GM19240 (cell line): Measurements from ENCODE around the gene PDIA6.

Experiments
- DNase-seq: peaks from one replicate; pipeline ENCODE4 v3.0.0; 2011; ENCODE audit warnings: low spot score; ENCODE audit not compliant: insufficient read length

PDIA6 gene

GRCh38 chr2:10764896-10765295 is 47.7 kb downstream of the PDIA6 start:
- DNase-seq = no peak

DNA sequence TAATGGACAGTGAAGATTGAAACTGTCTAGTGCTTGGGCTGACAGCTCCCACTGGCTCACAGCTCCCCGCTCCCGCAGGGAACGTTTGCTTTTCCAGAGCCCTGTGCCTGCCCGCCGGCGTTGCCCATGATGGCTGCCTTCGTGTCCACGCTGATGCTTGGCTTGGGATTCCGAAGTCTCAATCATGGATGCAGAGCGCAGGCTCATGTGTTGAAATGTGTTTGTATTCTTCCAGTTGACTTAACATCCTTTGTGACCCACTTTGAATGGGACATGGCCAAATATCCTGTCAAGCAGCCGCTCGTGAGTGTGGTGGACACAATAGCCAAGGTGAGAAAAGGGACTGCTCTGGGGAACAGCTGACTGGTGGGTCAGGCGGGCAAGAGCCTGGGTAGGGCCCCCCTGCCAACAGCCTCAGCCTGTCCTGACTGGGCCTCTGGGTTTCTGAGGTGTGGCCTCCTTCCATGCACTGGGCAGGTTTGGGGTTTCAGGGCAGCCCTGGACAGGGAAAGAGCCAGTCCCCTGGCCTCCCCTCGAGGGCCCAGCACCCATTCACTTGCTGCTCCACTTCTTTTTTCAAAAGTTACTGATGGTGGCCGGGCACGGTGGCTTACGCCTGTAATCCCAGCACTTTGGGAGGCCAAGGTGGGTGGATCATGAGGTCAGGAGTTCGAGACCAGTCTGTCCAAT is 48.3 kb downstream of the PDIA6 start:
- no peak for DNase-seq

GRCh38 chr2:10763461-10763800 is 49.2 kb downstream of the PDIA6 start:
- no peak for DNase-seq

DNA sequence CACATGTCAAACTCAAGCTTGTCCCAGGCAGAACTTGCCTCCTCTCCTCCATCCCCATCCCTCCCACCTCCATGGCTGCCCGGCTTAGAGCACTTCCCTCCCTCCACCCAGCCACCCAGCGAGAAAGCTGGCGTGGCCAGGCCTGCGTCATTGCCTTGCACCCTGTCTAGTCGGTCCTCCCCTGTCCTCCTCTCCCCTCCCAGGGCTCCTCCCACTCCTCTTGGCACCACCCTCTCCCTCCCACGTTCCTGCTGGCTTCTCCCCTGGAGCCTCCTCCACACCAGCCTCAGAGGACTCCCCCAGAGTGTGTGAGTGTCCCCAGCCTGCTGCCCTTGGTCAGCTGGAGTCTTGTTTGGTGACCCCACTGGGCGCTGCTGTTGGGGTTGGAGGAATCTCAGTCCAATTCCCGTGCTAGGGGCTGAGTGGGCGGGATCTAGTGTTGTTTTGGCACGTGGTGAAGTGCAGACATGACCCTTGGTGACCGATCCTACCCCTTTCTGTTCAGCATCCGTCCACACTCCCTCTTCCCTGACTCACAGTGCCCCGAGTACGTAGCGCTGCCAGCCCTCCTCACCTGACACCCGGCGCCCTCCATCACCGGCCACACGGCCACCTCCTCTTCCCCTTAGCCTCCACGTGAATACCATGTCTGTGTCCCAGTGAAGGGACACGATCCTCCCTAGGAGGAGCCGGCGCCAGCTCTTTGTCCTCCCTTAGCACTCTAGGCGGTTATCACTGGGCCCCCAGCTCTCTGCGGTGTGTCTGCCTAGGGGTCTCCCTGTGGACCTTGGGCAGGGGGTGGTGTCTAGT is 49.7 kb downstream of the PDIA6 start:
- no peak for DNase-seq

DNA sequence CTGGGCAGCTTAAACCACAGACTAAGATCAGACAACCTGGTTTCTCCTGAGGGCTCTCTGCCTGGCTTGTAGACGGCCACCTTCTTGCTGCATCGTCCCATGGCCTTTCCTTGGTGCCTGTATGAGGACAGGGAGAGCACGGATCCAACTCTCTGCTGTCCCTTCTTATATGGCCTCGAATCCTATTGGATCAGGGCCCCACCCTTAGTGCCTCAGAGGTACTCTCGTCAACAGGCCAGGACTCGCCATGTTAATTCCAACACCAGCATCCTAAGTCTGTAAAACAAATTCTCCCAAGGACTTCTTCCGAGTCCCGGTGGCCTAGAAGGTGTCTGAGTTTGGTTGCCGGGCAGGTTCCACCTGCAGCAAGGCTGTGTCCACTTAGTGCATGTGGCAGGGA is 51.0 kb downstream of the PDIA6 start:
- DNase-seq = no peak

- no peak for DNase-seq
Measured at GRCh38 chr2:10760794-10761504, 51.6 kb downstream of the PDIA6 start.

- no peak for DNase-seq
Measured at GRCh38 chr2:10759151-10759714, 53.4 kb downstream of the PDIA6 start.

GRCh38 chr2:10757814-10758286 is 54.7 kb downstream of the PDIA6 start:
- DNase-seq = no peak

DNA sequence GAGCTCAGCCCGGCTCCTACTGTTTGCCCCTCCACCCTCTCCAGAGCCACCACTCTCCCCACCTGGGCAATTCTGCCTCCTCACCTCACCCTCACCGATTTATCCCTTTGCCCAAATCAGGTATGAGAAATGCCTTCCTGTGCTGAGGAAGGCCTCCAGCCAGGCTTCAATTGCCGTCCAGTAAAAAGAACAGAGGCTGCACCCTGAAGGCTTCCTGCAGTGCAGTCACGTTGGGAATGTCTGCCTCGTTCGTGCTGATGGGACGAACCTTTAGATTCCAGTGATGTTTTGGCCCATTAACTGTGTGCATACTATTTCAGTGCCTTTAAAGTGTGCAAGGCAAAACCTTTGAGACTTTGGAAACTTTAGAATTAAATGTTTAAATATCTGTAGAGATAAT is 57.0 kb downstream of the PDIA6 start:
- no peak for DNase-seq

DNA sequence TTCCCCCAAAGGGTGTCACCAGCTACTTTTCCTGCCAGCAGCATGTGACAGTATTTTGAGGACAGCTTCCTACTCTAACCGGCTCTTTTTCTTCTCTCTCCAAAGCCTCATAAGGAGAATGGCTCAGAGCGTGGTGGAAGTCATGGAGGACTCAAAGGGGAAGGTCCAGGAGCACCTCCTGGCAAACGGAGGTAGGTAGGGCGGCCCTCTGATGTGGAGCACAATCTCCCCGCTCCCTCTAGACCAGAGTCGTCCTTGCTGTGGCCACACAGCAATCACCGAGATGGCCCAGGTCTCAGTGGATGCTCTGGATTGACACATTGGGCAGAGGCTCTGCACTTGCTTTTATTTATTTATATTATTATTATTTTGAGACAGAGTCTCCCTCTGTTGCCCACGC is 58.7 kb downstream of the PDIA6 start:
- DNase-seq = no peak

- DNase-seq = no peak
Measured at GRCh38 chr2:10753156-10753555, 59.4 kb downstream of the PDIA6 start.

- no peak for DNase-seq
Measured at GRCh38 chr2:10752236-10752635, 60.3 kb downstream of the PDIA6 start.

GRCh38 chr2:10750610-10751009 is 62.0 kb downstream of the PDIA6 start:
- DNase-seq = no peak

GRCh38 chr2:10742666-10743065 is 69.9 kb downstream of the PDIA6 start:
- no peak for DNase-seq

DNA sequence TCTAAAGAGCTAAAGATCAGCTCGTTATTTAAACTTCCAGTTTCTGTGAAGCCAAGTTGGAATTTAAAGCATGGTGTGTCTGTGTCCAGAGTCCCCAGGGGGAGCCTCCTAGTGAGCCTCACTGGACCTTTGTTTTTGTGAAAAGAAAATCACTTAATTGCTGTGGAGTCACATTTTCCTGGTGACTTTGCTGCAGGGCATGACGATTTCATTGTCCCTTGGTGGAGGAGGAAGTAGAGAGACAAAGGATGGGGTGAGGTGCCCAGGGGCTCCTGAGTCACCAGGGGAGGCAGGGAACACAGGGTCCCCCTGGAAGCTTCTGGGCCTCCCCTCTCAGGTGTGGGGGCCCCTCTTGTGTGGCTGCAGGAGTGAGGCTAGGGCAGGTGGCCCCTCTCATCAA is 71.4 kb downstream of the PDIA6 start:
- DNase-seq = no peak

DNA sequence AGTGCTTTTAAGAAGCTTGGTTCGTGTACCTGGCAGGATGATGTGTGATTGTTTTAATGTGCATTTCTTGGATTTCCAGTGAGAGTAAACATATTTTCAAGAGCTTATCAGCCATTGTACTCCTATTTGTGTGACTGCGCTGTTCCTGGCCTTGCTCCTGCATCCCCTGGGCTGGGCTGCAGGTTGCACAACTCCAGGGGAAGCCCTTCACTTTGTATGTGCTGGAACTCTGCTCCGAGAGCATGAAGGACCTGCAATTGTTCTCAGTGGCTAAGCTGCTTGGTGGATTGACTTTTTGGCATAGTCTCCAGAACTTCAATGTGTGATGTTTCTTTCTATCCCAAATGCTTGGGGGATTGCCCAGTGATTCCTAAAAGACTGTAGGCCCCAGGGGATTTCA is 72.4 kb downstream of the PDIA6 start:
- DNase-seq = no peak

DNA sequence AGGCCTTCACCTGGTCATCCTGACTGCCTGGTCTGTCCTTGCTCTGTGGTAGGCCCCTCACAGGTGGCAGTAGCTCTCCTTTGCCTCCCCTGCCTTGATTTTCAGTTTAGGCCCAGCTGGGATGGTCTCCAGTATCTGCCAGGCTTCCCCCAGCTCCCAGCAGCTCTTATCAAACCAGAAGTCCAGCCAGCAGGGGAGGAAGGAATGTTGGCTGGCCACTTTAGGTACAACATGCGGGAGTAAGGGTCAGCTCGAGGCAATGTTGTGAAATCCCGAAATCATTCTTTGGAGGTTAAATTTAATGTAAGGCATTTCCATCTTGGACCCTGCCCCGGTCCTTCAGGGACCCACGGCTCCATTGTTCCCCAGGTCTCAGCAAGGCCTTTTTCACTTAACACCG is 74.4 kb downstream of the PDIA6 start:
- no peak for DNase-seq

DNA sequence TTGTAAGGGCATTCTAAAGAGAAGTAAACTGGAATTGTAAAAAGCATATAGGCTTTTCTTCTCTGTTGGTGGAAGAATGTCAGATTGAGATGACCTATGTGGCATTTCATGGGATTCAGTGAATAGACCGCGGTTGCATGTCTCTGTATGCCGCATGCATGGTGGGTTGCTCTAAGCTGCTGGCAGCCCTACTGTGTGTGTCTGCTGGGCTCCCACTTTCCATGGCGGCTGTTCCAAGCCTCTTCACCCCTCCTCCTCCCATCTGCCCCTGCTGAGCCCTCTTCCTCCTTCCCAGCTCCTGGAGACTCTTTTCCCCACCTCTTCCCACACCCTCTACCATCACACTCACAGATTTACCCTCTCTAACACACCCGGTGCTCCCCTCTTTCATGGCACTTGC is 78.6 kb downstream of the PDIA6 start:
- DNase-seq = no peak

DNA sequence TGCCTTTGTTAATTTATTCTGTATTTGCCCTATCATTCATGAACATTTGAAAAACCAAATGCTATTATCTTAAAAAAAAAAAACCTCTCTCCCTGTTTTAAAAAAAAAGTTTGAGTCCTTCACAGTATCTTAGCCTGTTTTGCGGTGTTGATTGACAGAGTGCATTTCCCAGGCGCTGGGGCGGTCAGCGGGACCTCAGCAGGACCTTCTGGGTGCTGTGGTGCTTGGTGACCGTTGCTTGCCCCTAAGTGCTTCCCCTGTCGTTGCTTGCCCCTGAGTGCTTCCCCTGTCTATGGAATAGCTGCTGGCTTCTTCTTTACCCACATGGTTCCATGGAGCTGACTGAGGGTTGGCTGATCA is 79.0 kb downstream of the PDIA6 start:
- no peak for DNase-seq
